GM12864 (cell line): ENCODE data around the gene CDK5RAP2.

ENCODE experiments used
- DNase-seq: peaks from one replicate; pipeline ENCODE4 v3.0.0-alpha.2; 2011; ENCODE audit warnings: low read depth
- H3K4me3 ChIP-seq: 2 replicates; pipeline ENCODE4 v1.5.1; 2011; ENCODE audit warnings: mild to moderate bottlenecking, low read depth, low read length, control low read depth
- TF ChIP-seq, protein P1 (sequence below): IDR thresholded peaks from 2 replicates; pipeline ENCODE4 v1.5.1; 2011; ENCODE audit warnings: low read depth, mild to moderate bottlenecking, moderate library complexity, low read length, control low read depth, inconsistent platforms; ENCODE audit errors: missing control alignments

CDK5RAP2 gene

GRCh38 chr9:120386390-120387131 lies 193.4 kb downstream of the CDK5RAP2 start:
- TF ChIP-seq, protein P1, sequence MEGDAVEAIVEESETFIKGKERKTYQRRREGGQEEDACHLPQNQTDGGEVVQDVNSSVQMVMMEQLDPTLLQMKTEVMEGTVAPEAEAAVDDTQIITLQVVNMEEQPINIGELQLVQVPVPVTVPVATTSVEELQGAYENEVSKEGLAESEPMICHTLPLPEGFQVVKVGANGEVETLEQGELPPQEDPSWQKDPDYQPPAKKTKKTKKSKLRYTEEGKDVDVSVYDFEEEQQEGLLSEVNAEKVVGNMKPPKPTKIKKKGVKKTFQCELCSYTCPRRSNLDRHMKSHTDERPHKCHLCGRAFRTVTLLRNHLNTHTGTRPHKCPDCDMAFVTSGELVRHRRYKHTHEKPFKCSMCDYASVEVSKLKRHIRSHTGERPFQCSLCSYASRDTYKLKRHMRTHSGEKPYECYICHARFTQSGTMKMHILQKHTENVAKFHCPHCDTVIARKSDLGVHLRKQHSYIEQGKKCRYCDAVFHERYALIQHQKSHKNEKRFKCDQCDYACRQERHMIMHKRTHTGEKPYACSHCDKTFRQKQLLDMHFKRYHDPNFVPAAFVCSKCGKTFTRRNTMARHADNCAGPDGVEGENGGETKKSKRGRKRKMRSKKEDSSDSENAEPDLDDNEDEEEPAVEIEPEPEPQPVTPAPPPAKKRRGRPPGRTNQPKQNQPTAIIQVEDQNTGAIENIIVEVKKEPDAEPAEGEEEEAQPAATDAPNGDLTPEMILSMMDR = no peak
- no peak overlapping the region for H3K4me3 ChIP-seq
- no peak for DNase-seq

DNA sequence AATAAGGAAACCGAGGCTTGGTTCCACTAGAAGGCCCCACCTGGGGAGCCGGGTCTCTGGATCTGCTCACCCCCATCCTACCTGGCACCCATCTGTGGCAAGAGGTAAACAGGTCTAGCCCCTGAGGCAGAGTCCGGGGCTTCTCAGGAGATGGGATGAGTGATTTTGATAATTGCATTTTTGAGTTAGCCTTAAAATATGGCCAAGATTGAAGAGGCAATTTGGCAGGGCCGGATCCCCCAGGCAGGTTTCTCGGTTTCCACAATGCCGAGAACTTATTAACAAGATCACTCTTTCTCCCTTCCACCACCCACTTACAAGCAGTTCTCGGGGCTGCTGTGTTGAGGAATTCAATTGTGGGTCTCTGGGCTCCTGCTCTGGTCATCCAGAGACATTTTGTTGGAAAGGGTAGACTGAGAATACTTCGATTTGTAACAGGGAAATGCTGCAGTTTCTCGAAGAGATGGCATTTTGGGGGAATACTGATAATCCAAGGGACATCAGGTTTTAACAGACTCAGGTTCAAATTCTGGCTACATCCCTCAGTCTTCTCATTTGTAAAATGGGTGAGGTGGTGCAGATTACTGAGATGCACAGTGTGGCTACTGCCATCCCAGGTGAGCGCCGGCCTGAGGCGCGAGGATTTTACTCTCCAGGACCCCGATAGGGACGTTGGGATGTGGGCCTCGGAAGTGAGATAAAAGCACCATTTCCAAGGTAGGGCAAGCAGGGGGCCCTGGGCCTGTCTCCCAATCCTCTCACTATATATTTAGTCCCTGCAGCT lies 194.2 kb downstream of the CDK5RAP2 start:
- DNase-seq = no peak
- TF ChIP-seq, protein P1 = no peak

GRCh38 chr9:120384925-120385272 lies 195.1 kb downstream of the CDK5RAP2 start:
- TF ChIP-seq, protein P1 = no peak
- no peak for DNase-seq
- H3K4me3 ChIP-seq = no peak overlapping the region

More for the DNA sequence above, 194.2 kb downstream of the CDK5RAP2 start:
- H3K4me3 ChIP-seq = no peak overlapping the region

DNA sequence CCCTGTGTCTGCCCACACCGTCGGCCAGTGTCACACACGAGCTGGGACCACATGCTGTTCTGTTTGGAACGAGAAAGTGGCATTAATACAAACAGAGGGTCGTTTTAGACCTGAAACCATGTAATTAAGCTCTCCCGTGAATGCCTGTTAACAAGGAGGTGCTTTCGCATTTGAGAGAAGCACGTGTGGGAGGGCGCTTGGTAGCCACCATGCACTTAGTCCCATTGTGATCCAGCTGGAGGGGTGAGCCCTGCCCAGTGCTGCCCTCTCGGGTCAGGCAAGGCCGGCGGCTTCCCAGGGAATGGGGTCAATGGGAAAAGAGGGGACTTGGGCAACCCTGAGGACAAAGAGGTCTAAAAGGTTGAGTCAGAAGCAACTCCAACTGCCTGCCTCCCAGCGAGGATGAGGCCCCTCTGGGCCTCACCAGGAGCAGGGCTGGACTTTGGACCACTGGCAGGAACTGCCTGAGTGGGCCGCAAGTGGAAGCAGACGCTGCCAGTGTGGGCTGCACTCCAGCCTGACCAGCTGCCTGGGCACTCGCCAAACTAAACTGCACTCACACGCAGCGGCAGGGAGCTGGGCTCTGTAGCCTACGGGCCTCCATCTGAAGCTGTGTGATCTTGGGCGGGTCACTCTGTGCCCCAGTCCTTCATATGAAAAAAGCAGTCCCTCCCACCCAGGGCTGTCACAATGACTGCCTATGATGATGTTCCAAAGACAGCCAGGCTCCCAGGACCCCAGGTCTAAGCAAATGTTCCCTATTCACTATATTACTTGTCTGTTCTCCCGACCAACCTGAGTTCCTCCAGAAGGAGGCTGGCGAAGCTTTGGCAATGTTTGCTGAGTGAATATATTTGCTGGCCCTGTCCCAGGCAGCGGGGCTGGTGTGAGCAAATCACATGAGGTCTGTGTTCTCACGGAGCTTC lies 195.7 kb downstream of the CDK5RAP2 start:
- no peak for DNase-seq
- H3K4me3 ChIP-seq = no peak overlapping the region
- TF ChIP-seq, protein P1 = no peak

DNA sequence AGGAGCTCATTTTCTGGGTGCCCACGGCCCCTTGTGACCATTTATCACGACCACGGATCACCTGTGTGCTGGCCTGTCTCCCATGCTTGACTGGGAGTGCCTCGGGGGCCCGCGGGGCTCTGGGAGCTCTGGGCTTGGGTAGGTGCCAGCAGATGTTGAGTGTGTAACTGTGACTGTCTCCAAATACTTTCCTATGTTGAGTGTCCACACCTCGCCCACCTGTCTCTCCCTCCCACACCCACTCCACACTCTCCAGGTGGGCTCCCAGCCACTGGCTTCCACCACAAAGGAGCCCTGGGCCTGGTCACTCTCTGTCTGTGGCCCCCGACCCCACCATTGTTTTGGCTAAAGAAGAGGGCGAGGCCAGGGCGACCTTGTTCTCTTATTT lies 196.4 kb downstream of the CDK5RAP2 start:
- TF ChIP-seq, protein P1 = no peak
- H3K4me3 ChIP-seq = no peak overlapping the region
- no peak for DNase-seq

DNA sequence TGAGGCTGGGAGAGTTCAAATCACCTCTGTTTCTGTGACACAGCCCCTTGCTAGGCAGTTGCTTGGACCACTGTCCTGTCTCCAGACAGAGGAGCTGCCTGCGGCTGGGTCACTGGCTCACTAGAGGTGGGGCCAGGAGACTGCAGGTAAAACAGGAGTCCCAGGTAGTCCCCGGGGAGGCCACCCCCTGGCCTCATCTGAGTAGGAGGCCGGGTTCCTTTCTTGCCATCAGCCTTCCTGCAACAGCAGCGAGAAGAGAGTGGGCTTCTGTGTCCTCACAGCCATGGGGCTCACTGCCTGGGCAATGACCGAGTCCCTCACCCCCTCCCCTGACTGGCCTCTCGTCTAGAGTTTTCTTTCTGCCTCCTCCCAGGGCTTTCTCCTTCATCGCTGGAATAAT lies 197.5 kb downstream of the CDK5RAP2 start:
- no peak overlapping the region for H3K4me3 ChIP-seq
- TF ChIP-seq, protein P1 = no peak
- DNase-seq = no peak
